K562 (cell line): ENCODE results near the gene CCDC33. TPM values are rescaled to one million over a fixed set of nuclear protein-coding genes. Genes with fewer than 3 reads are reported as not detected.

Experiments used
- ATAC-seq: fragments of 200-7000 bp; cut with Tn5 transposase; 3 replicates; pipeline ENCODE4 v1.9.1; 2020; ENCODE audit warnings: moderate library complexity
- BruUV-seq: library from RNA; stranded (reverse); fragments of 400-500 nt; replicated peaks from 2 replicates; lab custom pipeline; 2021; lab: Mats Ljungman, UMichigan
- CTCF ChIA-PET: fragments of 300-600 bp; formaldehyde crosslinking; extraction: SDS; loops from one replicate; lab custom pipeline; 2021; ENCODE audit warnings: low intra/inter-chr PET ratio; lab: Yijun Ruan, JAX
- POLR2A ChIA-PET: fragments of 300-600, 350-650 bp; sonication (Branson Sonifier 250); formaldehyde crosslinking; extraction: SDS; loops from one replicate; lab custom pipeline; 2021; ENCODE audit warnings: antibody characterized with exemption, inconsistent platforms; lab: Yijun Ruan, JAX
- DNase-seq, 4 experiments: peaks; one replicate each; pipeline versions ENCODE4 v3.0.0 to v3.0.0-alpha.2; 2011 to 2018; ENCODE audit warnings: low spot score in 3 of 4, mixed read lengths in 3 of 4; ENCODE audit errors: extremely low read depth in 1 of 4
- FAIRE-seq: peaks from 2 replicates; lab custom pipeline; 2011; peaks lifted over from hg19 to GRCh38; lab: Jason Lieb, UNC
- H2AFZ ChIP-seq: 2 replicates; pipeline ENCODE4 v1.6.0; 2011; ENCODE audit warnings: low read depth, low read length, control low read depth, inconsistent platforms
- H3K27ac ChIP-seq: fragments of 200-600 bp; 3 replicates; pipeline ENCODE4 v1.8.0; 2011; ENCODE audit warnings: low read depth, mild to moderate bottlenecking, control low read depth, inconsistent platforms, low read length, moderate library complexity, mixed read lengths; ENCODE audit errors: extremely low read depth
- H3K27me3 ChIP-seq, 2 experiments: fragments of 300-600 bp in 1 of 2; 2 replicates in 1 of 2; 3 replicates in 1 of 2; pipeline versions ENCODE4 v1.6.0 to v1.8.0; 2011; ENCODE audit warnings: inconsistent platforms in 2 of 2, low read length in 2 of 2, mild to moderate bottlenecking in 1 of 2, mixed read lengths in 1 of 2, moderate library complexity in 1 of 2; ENCODE audit not compliant: control insufficient read depth in 2 of 2, insufficient read depth in 2 of 2
- H3K36me3 ChIP-seq: fragments of 300-600 bp; 3 replicates; pipeline ENCODE4 v1.8.0; 2011; ENCODE audit warnings: mild to moderate bottlenecking, low read length, inconsistent platforms; ENCODE audit not compliant: control insufficient read depth, insufficient read depth
- H3K4me1 ChIP-seq, 2 experiments: fragments of 200-600 bp in 1 of 2; replicated peaks in 1 of 2; 2 replicates in 1 of 2; 3 replicates in 1 of 2; pipeline versions ENCODE4 v1.5.1 to v1.8.0; 2011; ENCODE audit warnings: inconsistent platforms in 2 of 2, low read length in 2 of 2, mild to moderate bottlenecking in 1 of 2, mixed read lengths in 1 of 2, moderate library complexity in 1 of 2; ENCODE audit not compliant: control insufficient read depth in 2 of 2, insufficient read depth in 2 of 2
- H3K4me2 ChIP-seq: 2 replicates; pipeline ENCODE4 v1.6.1; 2011; ENCODE audit warnings: low read length, control low read depth, inconsistent platforms, mixed read lengths; ENCODE audit not compliant: insufficient read depth
- H3K4me3 ChIP-seq: fragments of 200-600 bp; sonication (generic), shearing (Covaris generic); 2 replicates; pipeline ENCODE4 v1.5.1; 2016; ENCODE audit warnings: control low read depth, inconsistent platforms
- H3K79me2 ChIP-seq: fragments of 200-600 bp; 3 replicates; pipeline ENCODE4 v1.8.0; 2011; ENCODE audit warnings: low read length, inconsistent platforms; ENCODE audit not compliant: control insufficient read depth, insufficient read depth
- H3K9ac ChIP-seq, 2 experiments: 2 replicates each; pipeline versions ENCODE4 v1.6.0 to v1.6.1; 2011; ENCODE audit warnings: low read depth in 2 of 2, low read length in 2 of 2, control low read depth in 1 of 2, inconsistent platforms in 1 of 2, mild to moderate bottlenecking in 1 of 2, mixed read lengths in 1 of 2; ENCODE audit not compliant: insufficient read depth in 1 of 2
- H3K9me1 ChIP-seq: one replicate; pipeline ENCODE4 v1.6.0; 2011; ENCODE audit warnings: inconsistent platforms, mild to moderate bottlenecking, low read length, moderate library complexity; ENCODE audit not compliant: control insufficient read depth, insufficient read depth
- H3K9me3 ChIP-seq: replicated peaks from 2 replicates; pipeline ENCODE4 v1.5.1; 2011; ENCODE audit warnings: low read depth, low read length, inconsistent platforms; ENCODE audit not compliant: control insufficient read depth, insufficient read depth
- H4K20me1 ChIP-seq: replicated peaks from 2 replicates; pipeline ENCODE4 v1.6.1; 2011; ENCODE audit warnings: low read length, inconsistent platforms, mixed read lengths; ENCODE audit not compliant: control insufficient read depth, insufficient read depth
- CHAMP1 ChIP-seq: fragments of 450-650 bp; IDR thresholded peaks from 2 replicates; pipeline ENCODE4 v1.6.1; 2016; ENCODE audit warnings: mild to moderate bottlenecking
- CREB1 ChIP-seq, 2 experiments: sonication (generic) in 1 of 2; formaldehyde crosslinking in 1 of 2; IDR thresholded peaks; 2 replicates each; pipeline versions ENCODE4 v1.6.1 to v1.8.0; 2012 to 2022; ENCODE audit warnings: inconsistent platforms in 1 of 2, mild to moderate bottlenecking in 1 of 2, missing genetic modification reagents in 1 of 2, moderate library complexity in 1 of 2
- HMGXB4 ChIP-seq: sonication (generic); formaldehyde crosslinking; IDR thresholded peaks from 2 replicates; pipeline ENCODE4 v1.8.1; 2023; ENCODE audit warnings: mild to moderate bottlenecking, missing genetic modification reagents
- MAFF ChIP-seq: IDR thresholded peaks from 2 replicates; pipeline ENCODE4 v1.6.1; 2012; ENCODE audit warnings: low read length, improper control_type of control experiment
- SREBF1 ChIP-seq: fragments of 150-350 bp; IDR thresholded peaks from 2 replicates; pipeline ENCODE4 v1.6.1; 2014; ENCODE audit warnings: antibody characterized with exemption, low read depth, low read length, borderline replicate concordance
- XRCC5 ChIP-seq: fragments of 200-400 bp; formaldehyde crosslinking; IDR thresholded peaks from 2 replicates; pipeline ENCODE4 v1.6.1; 2017; ENCODE audit warnings: low read depth, mild to moderate bottlenecking, low read length
- WGBS: fragments of 100-300 bp; shearing (Covaris generic); methylation state at CpG from one replicate; pipeline ENCODE4 v1.1.6; 2016; ENCODE audit warnings: low coverage, mixed read lengths; ENCODE audit not compliant: insufficient coverage; ENCODE audit errors: missing lambda C conversion rate; 5-methylcytosine and 5-hydroxymethylcytosine counted together
- in situ Hi-C: fragments of 300-500 bp; cut with MboI; formaldehyde crosslinking; loops from 4 replicates; pipeline ENCODE4 v1.15.0; 2018; ENCODE audit warnings: inconsistent platforms, mixed read lengths
- intact Hi-C: fragments of 100-400 bp; cut with micrococcal nuclease; formaldehyde crosslinking; loops from 2 replicates; pipeline ENCODE4 v1.14.2; 2022
- polyA plus RNA-seq, 8 experiments: library from polyadenylated mRNA; depleted of rRNA in 4 of 8; stranded (reverse) in 5 of 8; unstranded in 3 of 8; fragments of >200 nt; fragmentation: Nextera tagmentation in 2 of 8; fragmentation: Illumina TruSeq in 1 of 8; extraction: Ambion mirVana in 2 of 8; extraction: Trizol in 1 of 8; gene quantifications; 2 replicates each; pipeline versions ENCODE4 v1.2.1 to v1.2.3, GENCODE V29; 2011 to 2014; ENCODE audit warnings: inconsistent platforms in 1 of 8, missing spikeins in 1 of 8
- total RNA-seq, 7 experiments: library from RNA; depleted of rRNA in 6 of 7; stranded (reverse); fragments of >200 nt in 6 of 7; fragmentation: Illumina TruSeq in 2 of 7; extraction: Trizol in 2 of 7; gene quantifications; 2 replicates each; pipeline versions ENCODE4 v1.2.1 to v1.2.3, GENCODE V29; 2011 to 2021; ENCODE audit warnings: low replicate concordance in 1 of 7

The CCDC33 gene
- total and polyA plus RNA-seq, 9 of the 15 experiments (the other 6 are each of a cell fraction or from before 2014, with no cell fraction given), result 0.08 to 1.1 (median 0.15) TPM; not detected in 4

- WGBS, result 0% methylated on average over 5 of the region's 5 CpGs
- ATAC-seq (no peak), DNase-seq (no peak), FAIRE-seq (no peak)
- H3K9me1 ChIP-seq, result no peaks in the 10 kb centered on the region
- H3K9me3 ChIP-seq, result no peaks in the 10 kb centered on the region
- no peaks in the 10 kb centered on the region for H3K4me1 ChIP-seq
- H3K4me3 ChIP-seq, result no peak overlapping the region
- POLR2A ChIA-PET, result no interaction called here
- no peak overlapping the region for H3K27ac ChIP-seq
- H2AFZ ChIP-seq, result no peak overlapping the region
- H3K79me2 ChIP-seq, result no peaks in the 10 kb centered on the region
- H3K27me3 ChIP-seq, result peaks cover 0 to 70% of the 10 kb centered on the region in 2 experiments; a peak in 3 of 5 replicates
- CTCF ChIA-PET, result no interaction called here
- BruUV-seq, result no TSS peak
- H3K9ac ChIP-seq, result no peak overlapping the region
- H4K20me1 ChIP-seq, result 0 out of 2 replicates have a peak, but pooled peaks cover 10% of the 10 kb centered on the region
- no peak overlapping the region for H3K4me2 ChIP-seq
- H3K36me3 ChIP-seq, result no peaks in the 10 kb centered on the region
- intact Hi-C loops (no loop called here), in situ Hi-C loops (no loop called here)
- no peak for TF ChIP-seq SREBF1
- TF ChIP-seq XRCC5, result no peak
- no peak for TF ChIP-seq CHAMP1
- TF ChIP-seq CREB1 (IDR thresholded peaks at IDR 0.05), result no peak
- no peak for TF ChIP-seq CREB1 (CRISPR knock-in tag; IDR thresholded peaks at IDR 0.05)
- TF ChIP-seq HMGXB4 (CRISPR knock-in tag), result no peak
- no peak for TF ChIP-seq MAFF
Observed at GRCh38 chr15:74192751-74193150, 43.4 kb upstream of the CCDC33 start.
